Measurements from ENCODE around the gene PLEKHA7. TPM values are rescaled to one million over a fixed set of nuclear protein-coding genes. Genes with fewer than 3 reads are reported as not detected.

Gene PLEKHA7
- total RNA-seq, 2 donors from 2014 or later, result 55.6 to 65.9 TPM

GRCh38 chr11:16774936-16775613 is 239.1 kb downstream of the PLEKHA7 start:
- no peak for DNase-seq
- Histone ChIP-seq H3K4me3 (no peak overlapping the region), H3K9ac (ENCODE audit: low read depth in 2 of 2, low read length in 2 of 2) (no peak overlapping the region), H3K9me3 (no peaks in the 10 kb centered on the region), H3K27ac (no peak overlapping the region), H3K36me3 (no peaks in the 10 kb centered on the region), H3K4me1 (no peaks in the 10 kb centered on the region), H3K27me3 (no peaks in the 10 kb centered on the region)
- TF ChIP-seq CTCF (IDR thresholded peaks at IDR 0.05), result no peak
- intact Hi-C loops (cut with DNase I), result no loop called here

GRCh38 chr11:16773981-16774935 is 240.0 kb downstream of the PLEKHA7 start:
- H3K36me3 ChIP-seq, result no peaks in the 10 kb centered on the region
- intact Hi-C loops (cut with DNase I), result no loop called here
- no peaks in the 10 kb centered on the region for H3K4me1 ChIP-seq
- H3K9ac ChIP-seq (ENCODE audit: low read depth in 2 of 2, low read length in 2 of 2), result no peak overlapping the region
- H3K27ac ChIP-seq, result no peak overlapping the region
- H3K27me3 ChIP-seq, result no peaks in the 10 kb centered on the region
- H3K9me3 ChIP-seq, result no peaks in the 10 kb centered on the region
- TF ChIP-seq CTCF (IDR thresholded peaks at IDR 0.05), result no peak
- DNase-seq, result no peak
- no peak overlapping the region for H3K4me3 ChIP-seq

GRCh38 chr11:16772141-16772512 is 242.1 kb downstream of the PLEKHA7 start:
- H3K9ac ChIP-seq (ENCODE audit: low read depth in 2 of 2, low read length in 2 of 2), result no peak overlapping the region
- no peaks in the 10 kb centered on the region for H3K27me3 ChIP-seq
- no peak for TF ChIP-seq CTCF (IDR thresholded peaks at IDR 0.05)
- intact Hi-C loops (cut with DNase I), result no loop called here
- DNase-seq, result no peak
- H3K27ac ChIP-seq, result no peak overlapping the region
- no peaks in the 10 kb centered on the region for H3K4me1 ChIP-seq
- H3K4me3 ChIP-seq, result no peak overlapping the region
- H3K36me3 ChIP-seq, result no peaks in the 10 kb centered on the region
- H3K9me3 ChIP-seq, result no peaks in the 10 kb centered on the region

GRCh38 chr11:16771350-16772140 is 242.7 kb downstream of the PLEKHA7 start:
- no peak for DNase-seq
- H3K27ac ChIP-seq, result no peak overlapping the region
- H3K36me3 ChIP-seq, result no peaks in the 10 kb centered on the region
- H3K9ac ChIP-seq (ENCODE audit: low read depth in 2 of 2, low read length in 2 of 2), result no peak overlapping the region
- no peaks in the 10 kb centered on the region for H3K27me3 ChIP-seq
- H3K4me3 ChIP-seq, result no peak overlapping the region
- TF ChIP-seq CTCF (IDR thresholded peaks at IDR 0.05), result no peak
- H3K9me3 ChIP-seq, result no peaks in the 10 kb centered on the region
- intact Hi-C loops (cut with DNase I), result no loop called here
- H3K4me1 ChIP-seq, result no peaks in the 10 kb centered on the region

- Histone ChIP-seq H3K4me1 (no peaks in the 10 kb centered on the region), H3K27ac (no peak overlapping the region), H3K9ac (ENCODE audit: low read depth in 2 of 2, low read length in 2 of 2) (no peak overlapping the region), H3K36me3 (no peaks in the 10 kb centered on the region), H3K4me3 (no peak overlapping the region), H3K27me3 (no peaks in the 10 kb centered on the region), H3K9me3 (no peaks in the 10 kb centered on the region)
- no peak for DNase-seq
- TF ChIP-seq CTCF (IDR thresholded peaks at IDR 0.05), result no peak
- intact Hi-C loops (cut with DNase I), result no loop called here
Measured at GRCh38 chr11:16770016-16770415, 244.2 kb downstream of the PLEKHA7 start.
